H1 (cell line): ENCODE results near the gene SNAPC2. TPM values are rescaled to one million over a fixed set of nuclear protein-coding genes. Genes with fewer than 3 reads are reported as not detected.
A peak's percentile ranks its signal among the peaks of the same experiment; 100 is the strongest.

ENCODE experiments used
- CTCF ChIA-PET: fragments of 300-600 bp; sonication (Branson Sonifier 250); formaldehyde crosslinking; loops from one replicate; lab custom pipeline; 2021; ENCODE audit not compliant: partially characterized antibody; lab: Charles Lee
- POLR2A ChIA-PET: fragments of 300-600 bp; sonication (Branson Sonifier 250); formaldehyde crosslinking; loops from one replicate; lab custom pipeline; 2021; ENCODE audit warnings: inconsistent platforms; ENCODE audit not compliant: partially characterized antibody; lab: Charles Lee
- DNase-seq, 2 experiments: peaks; one replicate each; pipeline versions ENCODE4 v3.0.0 to v3.0.0-alpha.2; 2010 to 2022; ENCODE audit warnings: low spot score in 2 of 2, low read depth in 1 of 2, mixed read lengths in 1 of 2
- FAIRE-seq: peaks from 2 replicates; lab custom pipeline; 2011; peaks lifted over from hg19 to GRCh38; lab: Jason Lieb, UNC
- H2AFZ ChIP-seq: 2 replicates; pipeline ENCODE4 v1.8.1; 2012; ENCODE audit warnings: low read length, inconsistent platforms
- H2AK5ac ChIP-seq: 2 replicates; pipeline ENCODE4 v1.6.1; 2013; ENCODE audit warnings: low read depth, low read length
- H2BK120ac ChIP-seq: replicated peaks from 2 replicates; pipeline ENCODE3; 2013; ENCODE audit warnings: low read depth, low read length, inconsistent platforms
- H2BK12ac ChIP-seq: 2 replicates; pipeline ENCODE4 v1.6.1; 2013; ENCODE audit warnings: low read depth, low read length
- H2BK15ac ChIP-seq: 2 replicates; pipeline ENCODE4 v1.6.1; 2013; ENCODE audit warnings: low read length
- H2BK20ac ChIP-seq: 2 replicates; pipeline ENCODE4 v1.6.1; 2013; ENCODE audit warnings: low read length
- H2BK5ac ChIP-seq: 2 replicates; pipeline ENCODE4 v1.6.1; 2013; ENCODE audit warnings: low read depth, low read length
- H3K14ac ChIP-seq: 2 replicates; pipeline ENCODE4 v1.6.1; 2013; ENCODE audit warnings: inconsistent platforms; ENCODE audit not compliant: insufficient read length
- H3K18ac ChIP-seq: 2 replicates; pipeline ENCODE4 v1.6.1; 2013; ENCODE audit warnings: low read length; ENCODE audit errors: extremely low read depth
- H3K23ac ChIP-seq: 2 replicates; pipeline ENCODE4 v1.6.1; 2013; ENCODE audit warnings: inconsistent platforms; ENCODE audit not compliant: insufficient read length
- H3K23me2 ChIP-seq: 2 replicates; pipeline ENCODE4 v1.6.1; 2013; ENCODE audit warnings: low read depth, low read length
- H3K27ac ChIP-seq: 2 replicates; pipeline ENCODE4 v1.6.1; 2011; ENCODE audit warnings: low read depth, low read length, inconsistent platforms
- H3K27me3 ChIP-seq, 4 experiments: replicated peaks in 1 of 4; 1 replicate in 1 of 4; 2 replicates in 3 of 4; pipeline versions ENCODE4 v1.6.1 to v1.8.1; 2011 to 2013; ENCODE audit warnings: low read length in 3 of 4, mild to moderate bottlenecking in 3 of 4, inconsistent platforms in 2 of 4, mixed read lengths in 2 of 4, moderate library complexity in 1 of 4; ENCODE audit not compliant: control insufficient read depth in 3 of 4, insufficient read depth in 3 of 4; ENCODE audit errors: extremely low read depth in 1 of 4
- H3K36me3 ChIP-seq, 4 experiments: 2 replicates each; pipeline versions ENCODE4 v1.6.1 to v1.8.1; 2011 to 2013; ENCODE audit warnings: mild to moderate bottlenecking in 4 of 4, low read length in 3 of 4, moderate library complexity in 2 of 4, control low read depth in 1 of 4, inconsistent platforms in 1 of 4; ENCODE audit not compliant: insufficient read depth in 4 of 4, control insufficient read depth in 2 of 4
- H3K4ac ChIP-seq: replicated peaks from 2 replicates; pipeline ENCODE3; 2013; ENCODE audit warnings: low read length, low read depth, mixed read lengths, inconsistent platforms; ENCODE audit not compliant: insufficient read length
- H3K4me1 ChIP-seq, 4 experiments: replicated peaks in 1 of 4; 1 replicate in 1 of 4; 2 replicates in 3 of 4; pipeline versions ENCODE4 v1.6.1 to v1.8.1; 2011 to 2013; ENCODE audit warnings: low read length in 3 of 4, inconsistent platforms in 2 of 4, mixed read lengths in 1 of 4; ENCODE audit not compliant: insufficient read depth in 4 of 4, control insufficient read depth in 3 of 4
- H3K4me2 ChIP-seq, 2 experiments: 2 replicates each; pipeline versions ENCODE4 v1.6.1 to v1.8.1; 2011 to 2013; ENCODE audit warnings: low read depth in 2 of 2, low read length in 2 of 2, control low read depth in 1 of 2, inconsistent platforms in 1 of 2, mild to moderate bottlenecking in 1 of 2; ENCODE audit not compliant: insufficient read depth in 1 of 2
- H3K4me3 ChIP-seq, 4 experiments: fragments of 200-600, 300-600 bp in 1 of 4; sonication (generic), shearing (Covaris generic), sonication (Bioruptor Twin) in 1 of 4; 2 replicates each; pipeline versions ENCODE4 v1.5.1 to v1.8.1; 2011 to 2016; ENCODE audit warnings: low read length in 4 of 4, low read depth in 3 of 4, control low read depth in 2 of 4, inconsistent platforms in 2 of 4, mild to moderate bottlenecking in 2 of 4, mixed read lengths in 1 of 4, moderate library complexity in 1 of 4; ENCODE audit not compliant: insufficient read depth in 2 of 4; ENCODE audit errors: extremely low read depth in 1 of 4
- H3K56ac ChIP-seq: replicated peaks from 2 replicates; pipeline ENCODE3; 2013; ENCODE audit warnings: low read depth, mild to moderate bottlenecking, mixed read lengths, low read length, inconsistent platforms; ENCODE audit not compliant: insufficient read length
- H3K79me1 ChIP-seq: 2 replicates; pipeline ENCODE4 v1.6.1; 2013; ENCODE audit warnings: low read depth, low read length, control low read depth
- H3K79me2 ChIP-seq, 2 experiments: 2 replicates each; pipeline versions ENCODE4 v1.6.1 to v1.8.1; 2012 to 2013; ENCODE audit warnings: low read length in 2 of 2, mild to moderate bottlenecking in 2 of 2, inconsistent platforms in 1 of 2; ENCODE audit not compliant: insufficient read depth in 2 of 2, control insufficient read depth in 1 of 2
- H3K9ac ChIP-seq, 4 experiments: replicated peaks in 1 of 4; 1 replicate in 1 of 4; 2 replicates in 3 of 4; pipeline versions ENCODE4 v1.6.1 to v1.8.1; 2011 to 2013; ENCODE audit warnings: low read depth in 3 of 4, low read length in 3 of 4, control low read depth in 2 of 4, mild to moderate bottlenecking in 2 of 4, moderate library complexity in 2 of 4, inconsistent platforms in 1 of 4; ENCODE audit errors: extremely low read depth in 1 of 4
- H3K9me3 ChIP-seq, 2 experiments: 2 replicates each; pipeline versions ENCODE4 v1.6.1 to v1.8.1; 2012 to 2013; ENCODE audit warnings: mild to moderate bottlenecking in 2 of 2, moderate library complexity in 2 of 2, control low read depth in 1 of 2, inconsistent platforms in 1 of 2, low read depth in 1 of 2, low read length in 1 of 2, mixed read lengths in 1 of 2; ENCODE audit not compliant: insufficient read depth in 2 of 2
- H4K20me1 ChIP-seq, 2 experiments: replicated peaks in 1 of 2; 2 replicates each; pipeline versions ENCODE3 to v1.8.1; 2011 to 2013; ENCODE audit warnings: inconsistent platforms in 2 of 2, low read length in 2 of 2, mild to moderate bottlenecking in 1 of 2; ENCODE audit not compliant: insufficient read depth in 2 of 2, control insufficient read depth in 1 of 2
- H4K5ac ChIP-seq: 2 replicates; pipeline ENCODE4 v1.6.1; 2013; ENCODE audit warnings: low read length, low read depth, mixed read lengths, inconsistent platforms; ENCODE audit not compliant: insufficient read length
- H4K8ac ChIP-seq: 2 replicates; pipeline ENCODE4 v1.8.0; 2013; ENCODE audit warnings: mild to moderate bottlenecking, moderate library complexity, low read length, inconsistent platforms; ENCODE audit not compliant: insufficient read depth; ENCODE audit errors: extremely low read depth
- H4K91ac ChIP-seq: replicated peaks from 2 replicates; pipeline ENCODE3; 2013; ENCODE audit warnings: low read length, mixed read lengths, inconsistent platforms; ENCODE audit not compliant: insufficient read length
- CEBPB ChIP-seq: IDR thresholded peaks from 2 replicates; pipeline ENCODE4 v1.6.1; 2012; ENCODE audit warnings: low read depth, low read length
- E2F6 ChIP-seq: IDR thresholded peaks from 2 replicates; pipeline ENCODE4 v1.6.1; 2012; ENCODE audit warnings: inconsistent platforms
- MAX ChIP-seq: IDR thresholded peaks from 2 replicates; pipeline ENCODE4 v1.6.1; 2012; ENCODE audit warnings: inconsistent platforms
- POLR2AphosphoS5 ChIP-seq: IDR thresholded peaks from 2 replicates; pipeline ENCODE4 v1.6.1; 2011; ENCODE audit warnings: low read depth, low read length
- RAD21 ChIP-seq, 2 experiments: IDR thresholded peaks in 1 of 2; conservative IDR thresholded peaks in 1 of 2; 2 replicates each; pipeline ENCODE4 v1.6.1; 2011; ENCODE audit warnings: low read depth in 2 of 2, low read length in 2 of 2, improper control_type of control experiment in 1 of 2, inconsistent platforms in 1 of 2, mild to moderate bottlenecking in 1 of 2, moderate library complexity in 1 of 2
- USF2 ChIP-seq: IDR thresholded peaks from 2 replicates; pipeline ENCODE4 v1.6.1; 2011; ENCODE audit warnings: low read length, improper control_type of control experiment
- WGBS, 2 experiments: shearing (Covaris generic) in 1 of 2; methylation state at CpG; one replicate each; pipeline versions ENCODE4 v1.1.6 to v1.1.7; 2013 to 2015; ENCODE audit warnings: low lambda C conversion rate in 2 of 2, mixed read lengths in 2 of 2, inconsistent platforms in 1 of 2, low coverage in 1 of 2, missing lambda C conversion rate in 1 of 2; ENCODE audit not compliant: insufficient replicate concordance in 2 of 2, insufficient coverage in 1 of 2, insufficient read length in 1 of 2; ENCODE audit errors: extremely low coverage in 1 of 2, missing lambda C conversion rate in 1 of 2; 5-methylcytosine and 5-hydroxymethylcytosine counted together
- polyA plus RNA-seq, 7 experiments: library from polyadenylated mRNA; depleted of rRNA in 3 of 7; stranded (reverse) in 5 of 7; unstranded in 2 of 7; fragments of >200 nt in 5 of 7; fragments of 200-250 nt in 2 of 7; gene quantifications; 1 replicate in 5 of 7; 2 replicates in 1 of 7; 4 replicates in 1 of 7; pipeline versions ENCODE4 v1.2.1 to v1.2.3, GENCODE V29; 2011 to 2013; ENCODE audit warnings: missing spikeins in 2 of 7, mixed read lengths in 2 of 7
- total RNA-seq: library from RNA; stranded (reverse); fragmentation: NEBNext Ultra II Directional; extraction: Animal tissue kit (Norgen Biotek cat#: 25700); gene quantifications from 2 replicates; pipeline ENCODE4 v1.2.1, GENCODE V29; 2021

The SNAPC2 gene
- total and polyA plus RNA-seq, 2 of the 8 experiments (the other 6 are each of a cell fraction or from before 2014, with no cell fraction given), result 18.2 to 20.3 TPM

- peak overlapping the region; percentile 28; the same call in 1 of the 2 replicates for H2BK5ac ChIP-seq
- H2BK20ac ChIP-seq, result no peak overlapping the region
- ChIA-PET POLR2A (interaction anchor here (0.8 to 6.2 kb wide), 10 partner anchors 10 to 99 kb away, joined by 3 to 55 read pairs (median 6); partner anchors contain the start of genes CTXN1 and TIMM44), CTCF (interaction anchor here (0.6 to 4.9 kb wide), 23 partner anchors 9 to 467 kb away, joined by 3 to 36 read pairs (median 5); partner anchors contain the start of gene TIMM44)
- TF ChIP-seq POLR2AphosphoS5, result peak; percentile 50; the same call in 1 of the 2 replicates
- peak; percentile 81 for TF ChIP-seq E2F6
- TF ChIP-seq RAD21 (IDR thresholded peaks at IDR 0.05 in 1 of 2, conservative IDR thresholded peaks at IDR 0.05 in 1 of 2; ENCODE audit: low read depth in 2 of 2, low read length in 2 of 2), result no peak
- no peak for TF ChIP-seq CEBPB
- peak; percentile 36; the same call in 1 of the 2 replicates for TF ChIP-seq USF2
- TF ChIP-seq MAX, result peak; percentile 94
- H3K4me1 ChIP-seq, result peaks cover 0 to 10% (median 9%) of the 10 kb centered on the region in 4 experiments; a peak in 6 of 7 replicates
- H2AFZ ChIP-seq, result no peak overlapping the region
- H3K23ac ChIP-seq, result no peak overlapping the region
- peak overlapping the region; percentile 49; the same call in 1 of the 2 replicates for H3K27ac ChIP-seq
- no peak overlapping the region for H4K91ac ChIP-seq
- H4K5ac ChIP-seq, result no peak overlapping the region
- H3K27me3 ChIP-seq, result no peaks in the 10 kb centered on the region
- H3K14ac ChIP-seq, result no peak overlapping the region
- H2BK120ac ChIP-seq, result no peak overlapping the region
- 30% methylated on average over 11 of the region's 11 CpGs; no CpG with 5 or more reads in 1 of the 2 experiments for WGBS, 2 experiments
- peak overlapping the region; percentile 25; the same call in 1 of the 2 replicates for H3K18ac ChIP-seq
- peaks cover 26 to 54% (median 52%) of the 10 kb centered on the region in 4 experiments for H3K36me3 ChIP-seq
- H3K79me2 ChIP-seq, result peaks cover 0 to 3% of the 10 kb centered on the region in 2 experiments; a peak in 1 of 4 replicates
- peaks cover 2 to 34% of the 10 kb centered on the region in 2 experiments for H4K20me1 ChIP-seq
- no peak overlapping the region for H2AK5ac ChIP-seq
- H3K56ac ChIP-seq, result no peak overlapping the region
- no peak overlapping the region; the same call in 1 of the 2 replicates for H4K8ac ChIP-seq
- H3K79me1 ChIP-seq, result no peaks in the 10 kb centered on the region; the same call in none of the 2 replicates
- H3K23me2 ChIP-seq, result no peaks in the 10 kb centered on the region
- H3K4ac ChIP-seq, result no peak overlapping the region
- FAIRE-seq, result peak; percentile 77
- H3K9ac ChIP-seq, result peak overlapping the region in 2 of 4 experiments; percentile 4 to 40; a peak in 3 of 7 replicates
- H3K4me3 ChIP-seq, result no peak overlapping the region; a peak in 1 of 8 replicates
- H3K4me2 ChIP-seq, result peak overlapping the region; percentile 32 to 58; a peak in 2 of 4 replicates
- H2BK12ac ChIP-seq, result no peak overlapping the region
- H2BK15ac ChIP-seq, result no peak overlapping the region
- peak in 1 of 2 experiments; percentile 34 for DNase-seq
- H3K9me3 ChIP-seq, result no peaks in the 10 kb centered on the region
Measured at GRCh38 chr19:7969555-7969939, 49.4 kb downstream of the SNAPC2 start.
